HG02870 (cell line): ENCODE data around the gene PLA2G3.
A peak's percentile ranks its signal among the peaks of the same experiment; 100 is the strongest.
"Not testable (repeated sequence)": the region's sequence is repeated elsewhere in the genome, so short reads cannot be mapped to it uniquely, and the experiment has no call there.

ENCODE experiments used
- ATAC-seq: cut with Tn5 transposase; IDR thresholded peaks from one replicate; pipeline ENCODE4 v1.9.1; 2021; ENCODE audit warnings: mild to moderate bottlenecking, moderate library complexity; ENCODE audit not compliant: unreplicated experiment

PLA2G3 gene, protein sequence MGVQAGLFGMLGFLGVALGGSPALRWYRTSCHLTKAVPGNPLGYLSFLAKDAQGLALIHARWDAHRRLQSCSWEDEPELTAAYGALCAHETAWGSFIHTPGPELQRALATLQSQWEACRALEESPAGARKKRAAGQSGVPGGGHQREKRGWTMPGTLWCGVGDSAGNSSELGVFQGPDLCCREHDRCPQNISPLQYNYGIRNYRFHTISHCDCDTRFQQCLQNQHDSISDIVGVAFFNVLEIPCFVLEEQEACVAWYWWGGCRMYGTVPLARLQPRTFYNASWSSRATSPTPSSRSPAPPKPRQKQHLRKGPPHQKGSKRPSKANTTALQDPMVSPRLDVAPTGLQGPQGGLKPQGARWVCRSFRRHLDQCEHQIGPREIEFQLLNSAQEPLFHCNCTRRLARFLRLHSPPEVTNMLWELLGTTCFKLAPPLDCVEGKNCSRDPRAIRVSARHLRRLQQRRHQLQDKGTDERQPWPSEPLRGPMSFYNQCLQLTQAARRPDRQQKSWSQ

DNA sequence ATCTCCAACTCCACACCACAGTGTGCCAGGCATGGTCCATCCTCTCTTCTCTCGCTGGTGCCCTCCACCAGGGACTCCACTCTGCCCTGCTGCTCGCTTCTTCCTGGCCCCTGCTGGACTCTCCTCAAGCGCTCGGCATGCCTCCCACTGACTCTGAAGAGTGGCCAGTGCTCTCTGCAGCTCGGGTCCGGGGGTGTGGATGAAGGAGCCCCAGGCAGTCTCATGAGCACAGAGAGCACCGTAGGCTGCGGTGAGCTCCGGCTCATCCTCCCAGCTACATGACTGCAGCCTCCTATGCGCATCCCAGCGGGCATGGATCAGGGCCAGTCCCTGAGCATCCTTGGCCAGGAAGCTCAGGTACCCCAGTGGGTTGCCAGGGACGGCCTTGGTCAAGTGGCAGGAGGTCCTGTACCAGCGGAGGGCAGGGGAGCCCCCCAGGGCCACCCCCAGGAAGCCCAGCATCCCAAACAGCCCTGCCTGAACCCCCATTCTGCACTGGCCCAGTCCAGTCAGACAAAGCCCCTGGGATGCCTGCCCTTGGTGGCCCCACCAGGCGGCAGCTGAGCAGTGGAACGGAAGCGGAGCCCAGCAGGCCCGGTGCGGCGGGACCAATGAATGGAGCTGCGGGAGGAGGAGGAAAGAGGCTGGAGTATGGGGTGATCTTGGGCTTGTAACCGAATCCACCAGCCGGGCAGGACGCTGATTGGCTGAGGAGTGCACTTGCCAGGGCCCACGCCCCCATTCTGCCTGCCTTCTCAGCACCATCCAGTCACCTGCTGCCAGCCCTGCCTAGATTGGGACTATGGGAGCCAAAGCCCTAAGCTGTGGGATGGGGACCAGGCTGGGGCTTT lies at the start of gene PLA2G3:
TSS of gene PLA2G3 (minus strand) at position 643 of the 851 bp plus-strand sequence. CDS start at position 489, 154 bp downstream.
- no peak for ATAC-seq

DNA sequence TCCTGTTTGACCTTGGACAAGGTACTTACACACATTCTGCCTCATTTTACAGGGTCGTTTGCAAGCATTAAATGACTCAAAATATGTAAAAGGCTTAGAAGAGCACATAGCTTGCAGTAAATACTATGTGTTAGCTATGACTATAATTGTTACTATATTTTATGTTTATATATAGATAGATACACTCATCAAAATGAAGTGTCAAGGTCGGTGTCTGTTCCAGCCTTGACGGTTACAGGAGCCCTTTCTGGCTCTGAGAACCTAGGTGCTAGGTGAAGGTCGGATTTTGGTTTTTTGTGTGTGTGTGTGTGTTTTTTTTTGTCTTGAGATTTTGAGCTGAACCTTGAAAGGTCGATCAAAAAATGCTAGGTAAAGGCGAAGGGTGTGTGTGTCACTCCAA lies 47.3 kb upstream of the PLA2G3 start:
- ATAC-seq, result no peak

DNA sequence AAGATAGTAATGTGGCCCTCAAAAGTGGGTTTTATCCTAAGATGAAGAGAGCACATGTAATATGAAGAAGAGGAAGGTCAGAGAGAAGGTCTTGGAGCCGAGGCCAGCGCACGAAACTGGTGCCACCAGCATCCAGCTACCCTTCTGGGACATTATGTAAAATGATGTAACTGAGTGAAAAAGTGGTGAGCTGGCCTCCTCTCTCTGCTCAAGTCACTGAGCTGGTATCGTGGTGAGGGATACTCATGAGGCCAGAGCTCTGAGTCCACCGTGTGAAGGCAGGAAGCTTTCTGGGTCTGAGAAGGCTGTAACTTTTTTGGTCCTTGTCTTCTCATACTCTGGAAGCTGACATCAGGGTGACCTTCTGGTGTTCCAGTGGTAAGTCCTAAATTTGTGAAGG lies 44.7 kb upstream of the PLA2G3 start:
- no peak for ATAC-seq

DNA sequence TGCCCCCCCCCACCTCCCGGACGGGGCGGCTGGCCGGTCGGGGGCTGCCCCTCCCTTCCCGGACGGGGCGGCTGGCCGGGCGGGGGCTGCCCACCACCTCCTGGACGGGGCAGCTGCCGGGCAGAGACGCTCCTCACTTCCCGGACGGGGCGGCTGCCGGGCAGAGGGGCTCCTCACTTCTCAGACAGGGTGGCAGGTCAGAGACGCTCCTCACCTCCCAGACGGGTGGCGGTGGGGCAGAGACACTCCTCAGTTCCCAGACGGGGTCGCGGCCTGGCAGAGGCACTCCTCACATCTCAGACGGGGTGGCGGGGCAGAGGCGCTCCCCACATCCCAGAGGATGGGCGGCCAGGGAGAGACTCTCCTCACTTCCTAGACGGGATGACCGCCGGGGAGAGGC lies 43.7 kb upstream of the PLA2G3 start:
- ATAC-seq, result no peak

DNA sequence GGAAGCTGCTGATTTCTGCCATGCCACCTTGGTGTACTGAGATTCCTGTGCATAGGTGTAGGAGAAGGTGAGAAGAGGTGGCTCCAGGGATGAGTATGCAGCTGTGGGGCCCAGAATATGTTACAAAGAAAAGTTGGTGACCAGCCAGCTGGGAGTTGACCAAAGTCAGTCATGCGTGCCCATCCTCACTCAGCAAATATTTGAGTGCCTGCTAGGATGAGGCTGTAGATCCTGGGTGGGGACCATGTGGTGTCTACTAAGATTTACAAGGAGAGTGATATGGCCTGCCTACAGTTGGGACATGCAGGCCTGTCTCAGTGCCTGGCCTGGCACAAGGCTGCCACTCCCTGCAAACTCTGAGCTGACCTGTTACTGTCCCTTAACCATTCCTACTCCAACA lies 39.0 kb upstream of the PLA2G3 start:
- ATAC-seq, result no peak

DNA sequence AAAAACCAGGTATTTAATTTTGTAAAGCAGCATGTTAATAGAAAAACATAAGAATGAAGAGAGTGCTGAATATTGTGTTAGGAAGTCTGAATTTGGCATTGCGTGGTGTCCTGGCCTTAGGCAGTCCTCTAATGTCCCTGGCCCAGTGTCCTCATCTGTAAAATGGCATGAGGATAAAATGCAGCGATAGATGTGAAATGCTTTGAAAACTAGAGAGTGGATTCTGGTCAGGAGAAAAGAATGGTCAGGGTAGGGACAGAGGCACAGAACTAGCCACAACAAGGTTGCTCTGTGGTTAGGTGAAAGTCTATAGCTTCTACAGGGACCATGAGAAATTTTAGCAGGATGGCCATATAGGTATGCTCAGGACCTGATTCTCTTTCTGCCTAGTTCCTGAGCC lies 38.6 kb upstream of the PLA2G3 start:
- ATAC-seq, result no peak

DNA sequence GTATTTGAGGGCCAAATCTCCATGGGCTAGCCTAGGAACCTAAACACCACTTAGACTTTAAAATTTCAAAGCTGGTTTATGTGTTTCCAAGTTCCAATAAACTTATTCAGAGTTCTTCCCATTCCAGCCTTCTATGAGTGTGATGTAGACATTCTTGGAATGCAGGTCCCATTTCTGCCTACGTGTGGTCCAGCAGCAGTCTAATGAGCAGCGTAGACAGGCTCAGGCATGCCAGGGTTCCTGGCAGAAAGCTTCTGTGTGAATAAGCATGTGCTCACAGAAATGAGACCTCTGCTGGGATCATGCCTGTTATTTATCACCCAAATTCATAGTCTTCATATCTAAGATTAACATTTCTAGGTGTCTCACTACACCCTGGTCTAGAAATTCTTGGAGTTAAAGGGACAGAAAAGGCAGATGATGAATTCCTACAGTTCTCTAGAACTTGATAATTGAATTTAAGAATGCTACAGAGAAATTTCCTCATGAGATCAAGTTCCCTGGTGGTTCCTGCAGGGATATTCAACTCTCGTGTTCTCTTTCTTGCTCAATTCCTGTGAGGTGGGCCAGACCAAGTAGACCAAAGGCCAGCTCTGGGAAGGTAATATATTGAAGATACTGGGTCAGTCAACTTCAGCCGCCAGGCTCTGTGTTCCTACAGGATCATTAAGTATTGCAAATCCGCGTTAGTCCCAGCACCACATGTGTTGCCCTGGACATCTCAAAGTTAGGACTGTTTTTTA lies 37.3 kb upstream of the PLA2G3 start:
- no peak for ATAC-seq

DNA sequence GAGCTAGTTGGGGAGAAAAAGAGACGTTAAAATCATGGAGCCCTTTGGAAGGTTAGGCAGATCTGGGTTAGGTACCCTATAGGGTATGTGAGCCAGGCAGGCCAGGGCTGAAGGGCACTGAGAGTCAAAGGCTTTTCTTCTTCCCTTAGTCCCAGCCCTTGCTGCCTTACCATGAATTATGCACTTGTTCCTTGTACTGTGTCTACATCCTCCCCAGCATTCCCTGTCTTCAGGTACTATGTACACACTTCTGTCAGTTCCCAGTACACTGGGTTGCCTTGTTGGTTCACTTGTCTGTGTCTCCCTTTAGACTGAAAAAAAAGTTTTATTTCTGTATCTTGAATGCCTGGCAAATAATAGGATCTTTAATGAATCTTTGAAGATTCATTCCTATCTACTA lies 36.6 kb upstream of the PLA2G3 start:
- ATAC-seq, result no peak

DNA sequence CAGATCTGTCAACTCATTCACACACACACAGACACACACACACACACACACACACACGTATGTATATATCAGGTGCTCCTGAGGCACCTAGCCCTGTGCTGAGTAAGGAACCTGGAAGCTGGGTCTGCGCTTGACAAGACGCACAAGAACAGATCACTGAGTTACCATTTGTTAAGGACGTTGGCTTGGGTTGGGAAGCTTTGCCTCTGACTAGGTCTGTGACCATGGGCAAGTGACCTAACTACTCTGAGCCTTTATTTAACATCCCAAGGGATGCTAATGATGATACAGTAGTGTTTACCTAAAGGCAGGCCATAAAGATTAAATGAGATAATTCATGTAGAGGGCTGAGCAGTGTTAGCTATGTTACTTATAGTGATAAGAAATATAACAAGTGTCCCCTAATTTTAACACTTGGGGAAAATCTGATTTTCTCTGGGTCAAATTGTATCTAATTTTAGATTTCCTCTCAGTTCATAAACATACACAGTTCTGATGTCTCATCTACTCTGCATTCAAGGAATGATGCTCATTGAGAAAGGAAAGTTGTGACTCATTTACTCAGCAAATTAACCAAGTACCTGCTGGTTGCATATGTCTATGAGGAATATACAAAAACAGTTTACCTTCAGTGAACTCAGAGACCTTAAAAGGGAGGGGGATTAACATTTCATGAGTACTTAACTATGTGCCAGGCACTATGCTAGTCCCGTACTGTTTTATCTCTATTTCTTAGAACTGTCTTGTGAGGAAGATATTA lies 33.3 kb upstream of the PLA2G3 start:
- no peak for ATAC-seq

DNA sequence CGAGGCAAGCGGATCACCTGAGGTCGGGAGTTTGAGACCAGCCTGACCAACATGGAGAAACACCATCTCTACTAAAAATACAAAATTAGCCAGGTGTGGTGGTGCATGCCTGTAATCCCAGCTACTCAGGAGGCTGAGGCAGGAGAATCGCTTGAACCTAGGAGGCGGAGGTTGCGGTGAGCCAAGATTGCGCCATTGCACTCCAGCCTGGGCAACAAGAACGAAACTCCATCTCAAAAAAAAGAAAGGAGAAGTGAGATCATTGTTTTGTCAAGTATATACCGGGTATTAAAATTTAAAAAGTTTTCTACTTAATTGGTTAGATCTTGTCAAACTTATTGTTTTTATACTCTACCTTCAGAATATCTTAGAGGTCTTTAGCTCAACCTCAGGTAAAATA lies 31.4 kb upstream of the PLA2G3 start:
- ATAC-seq, result not testable (repeated sequence)

DNA sequence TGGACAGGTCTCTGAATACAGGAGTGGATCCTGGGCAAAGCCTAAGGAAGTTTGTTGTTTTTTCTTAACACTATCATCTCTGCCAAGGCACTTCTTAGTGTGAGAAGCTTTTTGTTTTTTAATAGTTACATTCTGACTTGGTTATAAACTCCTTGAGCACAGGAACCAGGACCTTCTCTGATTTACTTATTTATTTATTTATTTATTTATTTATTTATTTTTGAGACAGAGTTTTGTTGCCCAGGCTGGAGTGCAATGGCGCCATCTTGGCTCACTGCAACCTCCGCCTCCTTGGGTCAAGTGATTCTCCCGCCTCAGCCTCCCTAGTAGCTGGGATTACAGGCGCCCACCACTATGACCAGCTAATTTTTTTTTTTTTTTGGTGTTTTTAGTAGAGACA lies 30.7 kb upstream of the PLA2G3 start:
- no peak for ATAC-seq

DNA sequence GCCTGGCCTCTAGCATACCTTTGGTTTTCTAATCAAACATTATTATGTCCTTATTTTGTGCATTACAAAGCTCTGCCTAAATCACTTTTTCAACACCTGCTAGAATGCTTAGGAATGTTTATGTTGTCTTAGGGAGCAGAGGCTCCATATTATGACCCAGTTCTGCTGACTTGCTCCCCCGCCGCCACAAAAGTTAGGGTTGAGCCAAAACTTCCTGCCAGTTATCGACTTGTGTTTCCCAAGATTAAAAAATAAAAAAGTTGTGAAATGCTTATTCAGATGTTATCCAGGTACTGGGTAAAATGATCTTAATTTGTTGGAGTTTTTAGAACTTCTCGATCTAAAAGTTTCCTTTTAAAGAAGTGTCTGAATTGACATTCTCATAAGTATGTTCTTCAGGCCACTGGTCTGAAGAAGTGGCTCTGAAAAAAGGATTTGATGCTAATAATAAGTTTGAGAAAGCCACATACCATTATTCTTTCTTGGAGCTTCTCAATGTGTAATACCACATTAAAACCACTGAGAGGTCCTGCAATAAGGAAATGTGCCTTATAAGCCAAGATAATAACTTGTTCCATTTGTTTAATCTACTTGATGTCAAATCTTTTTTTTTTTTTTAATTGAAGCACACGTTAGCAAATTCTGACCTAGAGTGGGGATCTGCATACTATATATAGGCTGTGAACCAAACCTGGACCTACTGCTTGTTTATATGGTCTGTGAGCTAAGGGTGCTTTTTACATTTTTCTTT lies 21.9 kb upstream of the PLA2G3 start:
- ATAC-seq, result no peak

DNA sequence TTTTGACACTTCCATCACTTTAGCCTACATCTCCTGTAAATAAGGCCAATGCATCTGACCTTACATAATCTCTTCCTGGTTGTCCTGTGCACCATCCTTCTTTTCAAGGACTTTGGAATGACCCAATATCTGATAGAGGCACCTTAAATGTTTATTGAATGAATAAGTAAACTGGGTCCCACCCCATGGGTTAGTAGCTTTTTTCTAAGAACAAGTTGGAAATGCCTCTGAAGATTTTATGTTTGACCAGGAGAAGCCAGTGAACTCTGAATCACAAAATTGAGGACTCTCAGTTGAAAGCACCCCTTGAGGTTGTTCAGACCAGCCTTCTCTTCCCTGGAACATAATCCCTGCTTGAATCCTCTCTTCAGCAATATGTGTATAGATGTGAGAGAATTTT lies 21.1 kb upstream of the PLA2G3 start:
- no peak for ATAC-seq

DNA sequence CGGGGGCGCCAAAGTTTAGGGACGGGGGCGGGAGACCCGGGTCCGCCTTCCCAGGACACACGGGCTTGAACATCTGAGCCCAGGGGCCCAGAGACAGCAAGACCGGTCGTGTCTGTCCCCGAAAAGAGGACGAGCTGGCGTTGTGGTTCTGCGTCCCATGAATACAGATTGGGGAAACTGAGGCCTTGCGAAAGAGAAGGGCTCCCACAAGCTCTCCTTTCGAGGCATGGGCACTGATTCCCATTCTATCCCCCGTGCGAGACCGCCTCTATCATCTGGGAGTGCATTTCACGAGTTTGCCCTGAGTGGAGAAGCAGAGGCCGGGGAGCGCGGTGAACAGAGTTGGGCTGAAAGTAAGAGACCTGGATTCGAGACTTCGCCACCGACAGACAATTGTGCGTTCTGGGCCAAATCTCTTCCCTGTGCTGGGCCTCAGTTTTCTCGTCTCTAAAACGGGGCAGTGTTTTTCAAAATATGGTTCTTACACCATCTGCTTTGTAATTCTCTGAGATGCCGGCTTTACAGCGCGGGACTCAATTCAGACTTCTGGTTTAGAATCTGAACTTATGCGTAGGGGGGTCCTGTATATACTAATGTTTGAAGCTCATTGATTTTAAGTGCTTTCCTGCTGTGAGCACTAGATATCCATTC lies 20.1 kb upstream of the PLA2G3 start:
- peak; percentile 22 for ATAC-seq

DNA sequence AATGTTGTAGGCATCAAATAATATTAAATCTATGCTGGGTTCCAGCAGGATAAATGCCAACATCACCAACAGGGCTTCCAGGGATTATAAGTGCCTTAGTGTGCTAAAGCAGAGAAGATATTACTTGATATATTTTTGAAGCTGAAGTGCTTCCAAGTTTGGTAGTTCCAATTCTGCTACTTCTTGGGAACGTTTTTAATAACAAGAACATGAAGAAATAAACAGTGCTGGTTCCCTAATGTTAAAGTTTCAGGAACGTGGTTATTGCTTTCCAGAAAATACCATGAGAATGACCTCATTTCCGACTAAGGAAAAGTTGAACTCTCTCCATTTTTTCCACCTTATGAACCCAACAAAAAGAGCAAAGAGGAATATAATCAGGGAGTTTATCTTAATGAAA lies 15.1 kb upstream of the PLA2G3 start:
- ATAC-seq, result no peak

DNA sequence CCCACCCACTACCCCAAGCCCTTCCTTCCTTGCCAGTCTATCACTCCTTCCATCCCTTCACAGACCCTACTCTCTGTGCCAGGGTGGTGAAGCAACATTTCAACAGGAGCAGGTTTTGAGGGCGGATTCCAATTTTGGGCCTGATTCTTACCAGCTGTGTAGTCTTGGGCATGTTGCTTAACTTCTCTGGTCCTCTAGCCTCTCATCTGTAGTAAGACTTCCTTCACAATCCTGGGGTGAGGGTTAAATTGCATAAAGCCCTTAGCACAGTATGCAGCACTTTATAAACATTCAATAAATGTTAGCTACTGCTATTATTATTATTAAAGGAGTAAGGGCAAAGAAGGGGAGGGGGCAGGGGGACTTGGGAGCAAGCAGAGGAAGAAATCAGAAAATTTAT lies 14.7 kb upstream of the PLA2G3 start:
- ATAC-seq, result no peak

DNA sequence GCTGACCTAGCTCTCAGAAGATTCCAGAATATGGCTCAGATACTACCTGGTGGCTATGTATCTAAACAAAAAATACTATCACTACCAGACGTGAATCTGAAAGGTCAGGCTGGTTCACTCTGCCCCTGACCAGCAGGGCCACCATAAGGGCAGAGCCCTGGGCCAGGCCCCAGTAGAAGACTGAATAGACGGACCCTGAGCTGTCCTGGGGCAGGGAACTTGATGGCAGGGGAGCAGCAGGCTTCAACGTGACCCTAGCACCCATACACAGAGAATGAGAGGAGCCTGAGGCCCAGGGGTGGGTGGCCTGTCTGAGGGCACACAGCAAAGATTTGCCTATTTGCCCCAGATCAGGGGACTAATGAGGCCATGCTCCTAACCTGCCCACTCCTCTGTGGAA lies 13.0 kb upstream of the PLA2G3 start:
- ATAC-seq, result no peak

DNA sequence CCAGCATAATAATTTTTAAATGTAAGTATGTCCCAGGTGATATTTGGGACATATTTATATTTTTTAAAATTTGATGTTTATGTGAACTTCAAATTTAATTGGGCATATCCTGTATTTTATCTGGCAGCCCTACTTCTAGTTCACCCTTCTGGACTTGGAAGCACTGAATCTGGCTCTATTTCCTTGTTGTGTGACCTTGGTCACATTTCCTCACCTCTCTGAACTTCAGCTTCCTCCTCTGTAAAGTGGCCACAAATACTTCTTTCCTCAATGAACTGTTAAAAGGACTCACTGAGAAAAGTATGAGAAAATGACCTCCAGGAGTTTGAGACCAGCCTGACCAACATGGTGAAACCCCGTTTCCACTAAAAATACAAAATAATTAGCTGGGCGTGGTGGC lies 11.6 kb upstream of the PLA2G3 start:
- ATAC-seq, result no peak

DNA sequence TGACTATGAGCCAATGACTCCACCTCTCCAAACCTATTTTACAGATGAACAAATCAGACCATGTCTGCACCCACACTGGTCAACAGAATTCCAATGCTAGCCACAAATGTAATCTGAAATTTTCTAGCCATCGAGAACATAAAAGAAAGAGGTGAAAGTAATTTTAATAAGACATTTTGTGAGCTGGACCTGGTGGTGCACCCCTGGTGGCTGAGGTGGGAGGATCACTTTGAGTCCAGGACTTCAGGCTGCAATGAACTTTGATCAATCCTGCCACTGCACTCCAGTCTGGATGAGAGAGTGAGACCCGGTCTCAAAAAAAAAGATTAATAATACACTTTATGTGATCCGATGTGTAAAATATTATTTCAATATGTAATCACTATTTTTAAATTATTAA lies 10.3 kb upstream of the PLA2G3 start:
- ATAC-seq, result no peak
